ENCODE data around the gene CIROP. TPM values are rescaled to one million over a fixed set of nuclear protein-coding genes. Genes with fewer than 3 reads are reported as not detected.

The CIROP gene
- total and polyA plus RNA-seq, 3 donors from 2014 or later: not detected

DNA sequence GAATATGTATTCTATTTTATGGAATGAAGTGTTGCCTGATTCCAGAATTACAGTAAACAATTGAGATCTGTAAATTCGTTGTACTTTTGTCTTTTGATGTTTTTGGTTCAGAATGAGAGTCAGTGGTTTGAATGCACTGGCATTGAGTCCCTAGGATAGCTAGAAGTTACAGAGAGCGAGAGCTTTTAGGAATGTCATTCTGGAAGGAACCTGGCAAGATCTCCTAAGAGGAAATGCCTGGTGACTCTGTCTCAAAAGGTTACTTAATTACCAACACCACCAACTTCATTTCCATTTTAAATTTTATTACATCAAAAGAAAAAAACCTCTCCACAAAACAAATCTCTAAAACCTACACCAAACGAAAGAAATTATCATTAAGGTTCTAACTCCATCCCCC, 20.2 kb upstream of the CIROP start:
- 44 to 50% methylated on average over 3 of the region's 3 CpGs for WGBS, 2 donors
- intact Hi-C loops (cut with DNase I; ENCODE audit: low total_unique reads): no loop called here

DNA sequence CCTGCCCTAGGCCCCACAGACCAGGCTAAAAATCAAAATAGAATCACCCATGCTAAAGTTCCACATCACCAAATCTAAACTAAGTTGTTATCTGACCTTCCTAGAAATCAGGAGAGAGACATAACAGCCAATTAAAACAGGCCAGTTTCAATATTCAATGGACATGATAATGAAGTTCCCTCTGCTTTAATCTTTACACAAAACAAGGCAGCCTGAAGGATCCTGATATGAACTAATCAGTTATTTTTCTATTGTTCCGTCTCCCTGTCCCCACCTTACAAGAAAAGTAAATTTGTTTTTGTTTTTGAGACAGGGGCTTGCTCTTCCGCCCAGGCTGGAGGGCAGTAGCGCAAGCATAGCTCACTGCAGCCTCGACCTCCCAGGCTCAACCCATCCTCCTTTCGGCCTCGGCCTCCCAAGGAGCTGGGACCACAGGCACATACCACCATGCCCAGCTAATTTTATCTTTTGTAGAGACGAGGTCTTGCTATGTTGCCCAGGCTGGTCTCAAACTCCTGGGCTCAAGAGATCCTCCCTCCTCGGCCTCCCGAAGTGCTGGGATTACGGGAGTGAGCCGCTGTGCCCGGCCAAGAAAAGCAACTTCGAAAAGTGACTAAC, 19.7 kb upstream of the CIROP start:
- TF ChIP-seq, protein P1, sequence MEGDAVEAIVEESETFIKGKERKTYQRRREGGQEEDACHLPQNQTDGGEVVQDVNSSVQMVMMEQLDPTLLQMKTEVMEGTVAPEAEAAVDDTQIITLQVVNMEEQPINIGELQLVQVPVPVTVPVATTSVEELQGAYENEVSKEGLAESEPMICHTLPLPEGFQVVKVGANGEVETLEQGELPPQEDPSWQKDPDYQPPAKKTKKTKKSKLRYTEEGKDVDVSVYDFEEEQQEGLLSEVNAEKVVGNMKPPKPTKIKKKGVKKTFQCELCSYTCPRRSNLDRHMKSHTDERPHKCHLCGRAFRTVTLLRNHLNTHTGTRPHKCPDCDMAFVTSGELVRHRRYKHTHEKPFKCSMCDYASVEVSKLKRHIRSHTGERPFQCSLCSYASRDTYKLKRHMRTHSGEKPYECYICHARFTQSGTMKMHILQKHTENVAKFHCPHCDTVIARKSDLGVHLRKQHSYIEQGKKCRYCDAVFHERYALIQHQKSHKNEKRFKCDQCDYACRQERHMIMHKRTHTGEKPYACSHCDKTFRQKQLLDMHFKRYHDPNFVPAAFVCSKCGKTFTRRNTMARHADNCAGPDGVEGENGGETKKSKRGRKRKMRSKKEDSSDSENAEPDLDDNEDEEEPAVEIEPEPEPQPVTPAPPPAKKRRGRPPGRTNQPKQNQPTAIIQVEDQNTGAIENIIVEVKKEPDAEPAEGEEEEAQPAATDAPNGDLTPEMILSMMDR (IDR thresholded peaks at IDR 0.05): no peak
- no peak for TF ChIP-seq POLR2A (IDR thresholded peaks at IDR 0.05)
- Histone ChIP-seq H3K4me3 (no peak overlapping the region), H3K4me1 (peaks cover 26% of the 10 kb centered on the region), H3K27me3 (no peaks in the 10 kb centered on the region), H3K9me3 (no peaks in the 10 kb centered on the region), H3K27ac (peak overlapping the region in 1 of 2 donors; percentile 36), H3K36me3 (ENCODE audit: low read depth, missing control alignments) (no peaks in the 10 kb centered on the region)
- 82 to 86% methylated on average over 13 of the region's 13 CpGs for WGBS, 2 donors
- intact Hi-C loops (cut with DNase I; ENCODE audit: low total_unique reads): loop anchor here (5.0 kb wide), 1 partner anchor 63 kb away; no protein-coding TSS in a partner anchor
- DNase-seq: no peak

More for the DNA sequence above, 20.2 kb upstream of the CIROP start:
- no peak for DNase-seq
- Histone ChIP-seq H3K36me3 (ENCODE audit: low read depth, missing control alignments) (no peaks in the 10 kb centered on the region), H3K27me3 (no peaks in the 10 kb centered on the region), H3K27ac (peak overlapping the region in 1 of 2 donors; percentile 36), H3K9me3 (no peaks in the 10 kb centered on the region), H3K4me3 (no peak overlapping the region), H3K4me1 (peaks cover 26% of the 10 kb centered on the region)
- TF ChIP-seq POLR2A (IDR thresholded peaks at IDR 0.05): no peak
- TF ChIP-seq, protein P1 (IDR thresholded peaks at IDR 0.05): no peak

DNA sequence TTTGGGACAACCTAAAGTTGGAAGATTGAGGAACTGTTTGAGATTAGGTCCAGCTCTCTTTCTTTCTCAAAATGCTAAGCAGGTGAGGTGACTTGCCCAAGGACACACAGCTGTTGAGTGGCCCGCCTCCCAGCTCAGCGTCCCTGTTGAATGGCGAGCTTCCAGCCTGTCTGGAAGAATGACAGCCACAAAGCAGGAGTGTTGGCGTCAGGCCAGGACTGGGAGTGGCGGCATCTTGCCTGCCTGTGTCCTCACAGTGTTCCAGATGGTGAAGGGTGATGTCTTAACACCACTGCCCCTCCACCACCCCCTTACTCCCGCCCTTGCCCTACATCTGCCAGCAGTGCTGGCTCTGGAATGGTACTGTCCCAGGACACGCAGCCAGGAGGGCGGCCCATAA, 18.6 kb upstream of the CIROP start:
- WGBS, 2 donors: 63 to 76% methylated on average over 8 of the region's 8 CpGs
- Histone ChIP-seq H3K27me3 (no peaks in the 10 kb centered on the region), H3K4me1 (peaks cover 26% of the 10 kb centered on the region), H3K27ac (no peak overlapping the region), H3K4me3 (no peak overlapping the region), H3K9me3 (no peaks in the 10 kb centered on the region), H3K36me3 (ENCODE audit: low read depth, missing control alignments) (no peaks in the 10 kb centered on the region)
- TF ChIP-seq, protein P1 (IDR thresholded peaks at IDR 0.05): no peak
- TF ChIP-seq POLR2A (IDR thresholded peaks at IDR 0.05): no peak
- intact Hi-C loops (cut with DNase I; ENCODE audit: low total_unique reads): loop anchor here (5.0 kb wide), 1 partner anchor 64 kb away; no protein-coding TSS in a partner anchor
- peak; percentile 69 for DNase-seq

DNA sequence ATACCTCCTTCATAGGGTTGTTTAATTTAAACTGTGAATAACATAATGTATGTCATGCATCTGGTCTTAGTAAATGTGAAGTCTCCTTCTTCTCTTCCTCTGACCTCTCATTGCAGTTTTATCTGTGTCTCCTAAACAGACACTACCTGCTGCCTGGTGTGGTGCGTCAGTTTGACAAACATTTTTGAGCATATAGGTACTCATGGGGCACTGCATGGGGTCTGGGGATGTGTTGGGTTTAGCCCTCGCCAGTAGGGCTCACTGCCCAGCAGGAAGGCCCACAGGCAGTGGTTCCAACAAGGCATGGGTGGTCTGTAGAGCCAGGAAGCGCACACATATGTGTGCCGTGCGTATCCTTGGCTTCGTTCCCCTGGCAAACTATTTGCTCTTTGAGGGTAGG, 17.3 kb upstream of the CIROP start:
- intact Hi-C loops (cut with DNase I; ENCODE audit: low total_unique reads): loop anchor here (5.0 kb wide), 1 partner anchor 65 kb away; no protein-coding TSS in a partner anchor
- H3K36me3 ChIP-seq (ENCODE audit: low read depth, missing control alignments): no peaks in the 10 kb centered on the region
- TF ChIP-seq, protein P1 (IDR thresholded peaks at IDR 0.05): no peak
- no peak for TF ChIP-seq POLR2A (IDR thresholded peaks at IDR 0.05)
- H3K27me3 ChIP-seq: no peaks in the 10 kb centered on the region
- 87 to 95% methylated on average over 6 of the region's 6 CpGs for WGBS, 2 donors
- no peak overlapping the region for H3K27ac ChIP-seq
- no peak for DNase-seq
- H3K4me3 ChIP-seq: no peak overlapping the region
- no peaks in the 10 kb centered on the region for H3K9me3 ChIP-seq
- peaks cover 26% of the 10 kb centered on the region for H3K4me1 ChIP-seq

DNA sequence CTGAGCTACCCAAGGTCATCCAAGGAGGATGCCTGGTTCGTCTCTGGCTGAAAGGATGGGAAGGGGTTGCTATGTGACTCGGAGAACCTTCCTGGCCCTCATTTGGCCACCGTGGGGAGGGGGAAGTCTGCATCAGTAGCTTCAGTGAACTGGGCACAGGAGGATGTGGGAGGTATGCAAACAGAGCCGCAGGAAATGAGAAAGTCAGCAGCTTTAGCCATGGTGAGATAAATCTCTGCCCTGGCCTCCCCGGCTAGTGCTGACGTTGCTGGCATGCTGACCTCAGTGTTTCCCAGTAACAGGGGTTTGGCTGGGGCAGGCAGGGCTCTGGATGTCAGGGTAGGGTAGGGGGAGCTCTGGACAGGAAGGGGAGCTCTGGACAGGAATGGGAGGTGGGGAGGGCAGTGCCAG, 16.6 kb upstream of the CIROP start:
- intact Hi-C loops (cut with DNase I; ENCODE audit: low total_unique reads): loop anchor here (5.0 kb wide), 1 partner anchor 66 kb away; no protein-coding TSS in a partner anchor
- Histone ChIP-seq H3K4me1 (peaks cover 25% of the 10 kb centered on the region), H3K36me3 (ENCODE audit: low read depth, missing control alignments) (no peaks in the 10 kb centered on the region), H3K9me3 (no peaks in the 10 kb centered on the region), H3K27ac (peak overlapping the region; percentile 20 to 64), H3K27me3 (no peaks in the 10 kb centered on the region), H3K4me3 (no peak overlapping the region)
- DNase-seq: peak; percentile 72
- TF ChIP-seq POLR2A (IDR thresholded peaks at IDR 0.05): no peak
- 33 to 35% methylated on average over 6 of the region's 6 CpGs for WGBS, 2 donors

Data from testis (tissue), 3 donors.